Pancreas (tissue), 10 donors: Measurements from ENCODE around the gene ATP13A1. TPM values are rescaled to one million over a fixed set of nuclear protein-coding genes. Genes with fewer than 3 reads are reported as not detected.

ENCODE experiments used
- ATAC-seq, 4 donors: fragments of 200-7000 bp; cut with Tn5 transposase; one replicate each; pipeline versions ENCODE4 v1.8.0 to v1.9.1; 2020; ENCODE audit warnings: mild to moderate bottlenecking in 4 of 4, moderate library complexity in 4 of 4
- DNase-seq, 6 donors: peaks; one replicate each; pipeline ENCODE4 v3.0.0-alpha.2; 2020
- FAIRE-seq: peaks from 2 replicates; lab custom pipeline; 2012; peaks lifted over from hg19 to GRCh38; lab: Jason Lieb, UNC
- H3K27ac ChIP-seq, 4 donors: fragments of 200-600 bp; sonication (generic); 1 replicate in 3 of 4; 2 replicates in 1 of 4; pipeline versions ENCODE4 v1.5.0 to v1.8.0; 2020
- H3K27me3 ChIP-seq, 4 donors: fragments of 200-600 bp; one replicate each; pipeline ENCODE4 v1.8.0; 2021
- H3K36me3 ChIP-seq, 3 donors: fragments of 200-600 bp; sonication (generic) in 1 of 3; one replicate each; pipeline versions ENCODE4 v1.5.0 to v1.8.0; 2020 to 2021
- H3K4me1 ChIP-seq, 3 donors: fragments of 200-600 bp; one replicate each; pipeline ENCODE4 v1.8.0; 2021
- H3K4me3 ChIP-seq, 4 donors: fragments of 200-600 bp; sonication (generic) in 2 of 4; one replicate each; pipeline versions ENCODE4 v1.5.0 to v1.8.0; 2020 to 2021
- H3K9me3 ChIP-seq, 4 donors: fragments of 200-600 bp; one replicate each; pipeline ENCODE4 v1.8.0; 2021
- WGBS, 2 donors: extraction: QIAGEN DNeasy Blood & Tissue Kit; methylation state at CpG; one replicate each; pipeline ENCODE4 v1.1.7; 2013; 5-methylcytosine and 5-hydroxymethylcytosine counted together
- intact Hi-C, 3 donors: fragments of 100-400 bp; cut with DNase I; formaldehyde crosslinking; loops; one replicate each; pipeline versions ENCODE4 v1.11.1 to v1.14.2; 2022
- polyA plus RNA-seq, 2 donors: library from polyadenylated mRNA; stranded (reverse); fragments of 200-250 nt; gene quantifications; one replicate each; pipeline ENCODE4 v1.2.3, GENCODE V29; 2013
- total RNA-seq, 6 donors: library from RNA; stranded (reverse); fragmentation: NEBNext Ultra II Directional in 4 of 6; extraction: Animal tissue kit (Norgen Biotek cat#: 25700) in 4 of 6; gene quantifications; one replicate each; pipeline versions ENCODE4 v1.2.1 to v1.2.4, GENCODE V29; 2021 to 2023
- TF ChIP-seq, protein P1 (sequence below), 4 donors: fragments of 200-600 bp; sonication (generic) in 3 of 4; IDR thresholded peaks; one replicate each; pipeline versions ENCODE4 v1.5.0 to v1.8.0; 2021; ENCODE audit warnings: antibody characterized with exemption in 4 of 4
- donor health status: healthy with polysubstance abuse.
- donor health status: DM: no; HTN: no; CAD: no; lungs with moderate emphysema.
- donor health status: DM: no; HTN: no; CAD: no.
- donor health status: control.
- donor health status: control.
- donor health status: Bipolar disorder and iron deficiency.
- donor health status: DM: yes; HTN: yes; CAD: no.
- donor health status: DM: no; HTN: no; CAD: no.
- donor health status: DM: no; HTN: no; CAD: no.
- donor health status: DM: yes; HTN: yes; CAD: no.

The ATP13A1 gene
- total and polyA plus RNA-seq, 8 donors, result 24.9 to 77.3 (median 36.1) TPM

DNA sequence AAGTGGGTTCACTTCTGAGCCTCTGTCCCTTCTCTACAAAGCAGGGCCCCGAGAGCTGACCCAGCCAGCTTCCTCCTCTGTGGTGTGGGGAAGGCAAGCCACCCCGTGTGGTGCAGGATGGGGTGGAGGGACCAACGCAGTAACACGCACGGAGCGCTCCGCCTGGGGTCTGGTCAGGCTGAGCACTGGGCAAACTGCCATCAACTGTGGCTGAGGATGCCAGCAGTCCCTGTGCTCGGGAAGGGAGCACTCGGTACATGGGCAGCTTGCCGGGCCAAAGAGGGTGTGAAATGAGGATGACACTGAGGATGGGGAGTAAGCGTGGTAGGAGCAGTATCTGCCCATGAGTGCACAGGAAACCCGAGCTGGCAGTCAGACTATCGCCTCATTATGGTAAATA is 12.4 kb downstream of the ATP13A1 start:
- TF ChIP-seq, protein P1, sequence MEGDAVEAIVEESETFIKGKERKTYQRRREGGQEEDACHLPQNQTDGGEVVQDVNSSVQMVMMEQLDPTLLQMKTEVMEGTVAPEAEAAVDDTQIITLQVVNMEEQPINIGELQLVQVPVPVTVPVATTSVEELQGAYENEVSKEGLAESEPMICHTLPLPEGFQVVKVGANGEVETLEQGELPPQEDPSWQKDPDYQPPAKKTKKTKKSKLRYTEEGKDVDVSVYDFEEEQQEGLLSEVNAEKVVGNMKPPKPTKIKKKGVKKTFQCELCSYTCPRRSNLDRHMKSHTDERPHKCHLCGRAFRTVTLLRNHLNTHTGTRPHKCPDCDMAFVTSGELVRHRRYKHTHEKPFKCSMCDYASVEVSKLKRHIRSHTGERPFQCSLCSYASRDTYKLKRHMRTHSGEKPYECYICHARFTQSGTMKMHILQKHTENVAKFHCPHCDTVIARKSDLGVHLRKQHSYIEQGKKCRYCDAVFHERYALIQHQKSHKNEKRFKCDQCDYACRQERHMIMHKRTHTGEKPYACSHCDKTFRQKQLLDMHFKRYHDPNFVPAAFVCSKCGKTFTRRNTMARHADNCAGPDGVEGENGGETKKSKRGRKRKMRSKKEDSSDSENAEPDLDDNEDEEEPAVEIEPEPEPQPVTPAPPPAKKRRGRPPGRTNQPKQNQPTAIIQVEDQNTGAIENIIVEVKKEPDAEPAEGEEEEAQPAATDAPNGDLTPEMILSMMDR (IDR thresholded peaks at IDR 0.05), result no peak
- H3K9me3 ChIP-seq, result no peaks in the 10 kb centered on the region
- peak in 1 of 6 donors; percentile 60 for DNase-seq
- H3K27me3 ChIP-seq, result no peaks in the 10 kb centered on the region
- H3K36me3 ChIP-seq, result peaks cover 10 to 78% (median 55%) of the 10 kb centered on the region in 3 donors
- no peak overlapping the region for H3K4me3 ChIP-seq
- no peak for FAIRE-seq
- H3K27ac ChIP-seq, result no peak overlapping the region
- WGBS, 2 donors, result 86 to 89% methylated on average over 13 of the region's 13 CpGs
- ATAC-seq, result no peak
- intact Hi-C loops, result no loop called here
- no peaks in the 10 kb centered on the region for H3K4me1 ChIP-seq

DNA sequence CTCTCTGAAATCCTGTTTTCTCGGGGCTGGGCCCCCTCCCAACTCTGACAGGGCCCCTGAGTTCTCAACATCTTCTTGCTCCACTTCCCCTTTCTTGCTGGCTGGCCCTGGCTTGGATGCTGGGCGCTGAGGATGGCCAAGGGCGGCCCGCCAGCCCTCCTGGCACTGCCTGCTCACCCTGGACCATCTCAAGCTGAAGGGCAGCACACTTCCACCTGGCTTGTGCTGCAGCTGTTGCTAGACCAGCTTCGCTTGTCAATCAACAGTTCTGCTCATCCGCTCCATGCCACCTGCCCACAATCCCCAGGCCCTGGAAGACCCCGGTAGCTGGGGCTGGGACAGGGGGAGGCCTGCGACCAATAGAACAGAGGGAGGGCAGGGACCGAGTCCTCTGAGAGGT is 13.1 kb downstream of the ATP13A1 start:
- Histone ChIP-seq H3K27ac (no peak overlapping the region), H3K4me1 (no peaks in the 10 kb centered on the region), H3K27me3 (no peaks in the 10 kb centered on the region), H3K9me3 (no peaks in the 10 kb centered on the region), H3K36me3 (peaks cover 8 to 70% (median 55%) of the 10 kb centered on the region in 3 donors), H3K4me3 (no peak overlapping the region)
- 94 to 98% methylated on average over 9 of the region's 9 CpGs for WGBS, 2 donors
- DNase-seq, result peak in 1 of 6 donors; percentile 65
- no peak for FAIRE-seq
- no peak for ATAC-seq
- intact Hi-C loops, result no loop called here
- TF ChIP-seq, protein P1 (IDR thresholded peaks at IDR 0.05), result no peak

DNA sequence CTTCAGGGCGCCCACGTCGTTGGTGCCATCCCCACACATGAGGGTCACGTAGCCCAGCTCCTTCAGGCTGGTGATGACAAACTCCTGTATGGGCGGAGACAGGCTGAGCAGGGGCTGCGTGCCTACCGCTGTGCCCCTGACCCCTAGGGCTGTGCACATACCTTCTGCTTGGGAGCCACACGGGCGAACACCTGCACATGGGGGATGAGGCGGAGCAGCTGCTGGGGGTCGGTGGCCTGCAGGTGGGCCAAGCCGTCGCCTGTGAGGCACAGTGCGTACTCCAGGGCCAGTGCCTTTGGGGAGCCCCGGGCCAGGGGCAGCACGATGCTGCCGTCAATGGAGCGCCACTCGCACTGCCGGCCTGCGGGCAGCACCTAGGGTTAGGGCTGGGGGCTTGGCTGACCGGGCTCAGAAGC is 13.9 kb downstream of the ATP13A1 start:
- Histone ChIP-seq H3K4me1 (no peaks in the 10 kb centered on the region), H3K36me3 (peaks cover 5 to 63% (median 49%) of the 10 kb centered on the region in 3 donors), H3K9me3 (no peaks in the 10 kb centered on the region), H3K27ac (no peak overlapping the region), H3K4me3 (no peak overlapping the region), H3K27me3 (no peaks in the 10 kb centered on the region)
- TF ChIP-seq, protein P1 (IDR thresholded peaks at IDR 0.05), result no peak
- intact Hi-C loops, result loop anchor here in 1 of 3 donors (5.0 kb wide), 1 partner anchor 117 kb away; no protein-coding TSS in a partner anchor
- ATAC-seq (no peak), DNase-seq (peak in 1 of 6 donors; percentile 70), FAIRE-seq (no peak)
- 95 to 96% methylated on average over 22 of the region's 22 CpGs for WGBS, 2 donors

DNA sequence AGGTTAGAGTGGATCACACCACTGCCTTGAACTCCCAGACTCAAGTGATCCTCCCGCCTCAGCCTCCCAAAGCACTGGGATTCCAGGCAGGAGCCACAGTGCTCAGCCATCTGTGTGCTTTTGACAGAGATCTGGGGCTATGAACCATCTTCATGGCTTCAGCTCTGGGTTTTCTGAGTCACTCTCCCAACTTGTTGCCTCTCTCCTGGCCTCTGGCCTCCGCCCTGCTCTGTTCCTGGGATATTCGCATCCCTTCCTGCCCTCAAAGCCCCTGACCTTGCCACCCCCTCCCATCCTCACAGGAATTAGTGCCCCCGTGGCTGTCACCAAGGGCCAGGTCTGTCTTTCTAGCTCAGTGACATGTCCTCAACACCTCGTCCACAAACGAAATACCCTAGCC is 14.3 kb downstream of the ATP13A1 start:
- Histone ChIP-seq H3K27ac (no peak overlapping the region), H3K36me3 (peaks cover 5 to 58% (median 45%) of the 10 kb centered on the region in 3 donors), H3K27me3 (no peaks in the 10 kb centered on the region), H3K4me3 (no peak overlapping the region), H3K4me1 (no peaks in the 10 kb centered on the region), H3K9me3 (no peaks in the 10 kb centered on the region)
- FAIRE-seq (no peak), DNase-seq (no peak), ATAC-seq (no peak)
- TF ChIP-seq, protein P1 (IDR thresholded peaks at IDR 0.05), result no peak
- WGBS, 2 donors, result 87 to 94% methylated on average over 6 of the region's 6 CpGs
- intact Hi-C loops, result loop anchor here in 1 of 3 donors (5.0 kb wide), 1 partner anchor 117 kb away; no protein-coding TSS in a partner anchor
